K562 (cell line): ENCODE measurements around the gene RAPGEF5. TPM values are rescaled to one million over a fixed set of nuclear protein-coding genes. Genes with fewer than 3 reads are reported as not detected.

Experiments used
- BHLHE40 ChIP-seq: IDR thresholded peaks from 2 replicates; pipeline ENCODE4 v1.6.1; 2011; ENCODE audit warnings: low read length, improper control_type of control experiment
- DDX20 ChIP-seq: fragments of 450-650 bp; IDR thresholded peaks from 2 replicates; pipeline ENCODE4 v1.6.1; 2016; ENCODE audit warnings: missing genetic modification characterization, low read depth, mild to moderate bottlenecking, missing compliant biosample characterization, moderate library complexity
- FIP1L1 ChIP-seq: fragments of 200-400 bp; formaldehyde crosslinking; IDR thresholded peaks from 2 replicates; pipeline ENCODE4 v1.6.1; 2018; ENCODE audit warnings: mild to moderate bottlenecking, low read depth, low read length; ENCODE audit not compliant: poor library complexity, severe bottlenecking
- FOXJ3 ChIP-seq: sonication (generic); formaldehyde crosslinking; IDR thresholded peaks from 2 replicates; pipeline ENCODE4 v1.4.0; 2020; ENCODE audit warnings: mild to moderate bottlenecking, missing genetic modification reagents
- LEF1 ChIP-seq: fragments of 450-650 bp; IDR thresholded peaks from 2 replicates; pipeline ENCODE4 v1.6.1; 2016; ENCODE audit warnings: mild to moderate bottlenecking
- MYBL2 ChIP-seq, 2 experiments: fragments of 450-650 bp in 1 of 2; sonication (generic) in 1 of 2; formaldehyde crosslinking in 1 of 2; IDR thresholded peaks; 2 replicates each; pipeline versions ENCODE4 v1.6.1 to v1.8.1; 2017 to 2022; ENCODE audit warnings: borderline replicate concordance in 1 of 2, inconsistent platforms in 1 of 2, low read depth in 1 of 2, mild to moderate bottlenecking in 1 of 2, missing genetic modification reagents in 1 of 2, moderate library complexity in 1 of 2
- NR3C1 ChIP-seq: sonication (generic); formaldehyde crosslinking; IDR thresholded peaks from 2 replicates; pipeline ENCODE4 v1.8.1; 2022; ENCODE audit warnings: missing genetic modification reagents
- NR4A1 ChIP-seq, 2 experiments: fragments of 250-450 bp in 1 of 2; fragments of 450-650 bp in 1 of 2; sonication (Bioruptor Pico) in 1 of 2; IDR thresholded peaks; 2 replicates each; pipeline versions ENCODE4 v1.4.0 to v1.6.1; 2016 to 2020; ENCODE audit warnings: mild to moderate bottlenecking in 2 of 2, missing compliant biosample characterization in 1 of 2, missing genetic modification characterization in 1 of 2, moderate library complexity in 1 of 2
- RBBP5 ChIP-seq: fragments of 200-600 bp; sonication (generic); IDR thresholded peaks from 2 replicates; pipeline ENCODE4 v1.6.1; 2012; ENCODE audit warnings: borderline replicate concordance, mild to moderate bottlenecking, low read length, control low read depth, inconsistent platforms; ENCODE audit not compliant: insufficient read depth, poor library complexity, severe bottlenecking
- RFX7 ChIP-seq: fragments of 250-450 bp; sonication (Bioruptor Pico); IDR thresholded peaks from 2 replicates; pipeline ENCODE4 v1.5.1; 2021; ENCODE audit warnings: mild to moderate bottlenecking
- SIRT6 ChIP-seq: IDR thresholded peaks from one replicate; pipeline ENCODE4 v1.6.1; 2012; ENCODE audit warnings: low read depth, mild to moderate bottlenecking, control low read depth, inconsistent platforms, low read length, moderate library complexity
- SRSF7 ChIP-seq: fragments of 200-400 bp; formaldehyde crosslinking; optimal IDR thresholded peaks from 2 replicates; pipeline ENCODE3; 2017; ENCODE audit warnings: mild to moderate bottlenecking, low read depth, low read length
- ZKSCAN1 ChIP-seq: fragments of 150-350 bp; IDR thresholded peaks from 2 replicates; pipeline ENCODE4 v1.6.1; 2016; ENCODE audit warnings: low read depth, low read length
- ZNF197 ChIP-seq: fragments of 200-800 bp; sonication (Bioruptor generic); IDR thresholded peaks from 2 replicates; pipeline ENCODE4 v1.6.1; 2016; ENCODE audit warnings: low read depth, missing genetic modification characterization, missing compliant biosample characterization
- ZNF239 ChIP-seq: fragments of 250-450 bp; sonication (Bioruptor Pico); IDR thresholded peaks from 2 replicates; pipeline ENCODE4 v1.4.0; 2020; ENCODE audit warnings: mild to moderate bottlenecking
- ZNF274 ChIP-seq: IDR thresholded peaks from 2 replicates; pipeline ENCODE4 v1.6.1; 2011; ENCODE audit warnings: low read depth, mild to moderate bottlenecking, low read length, moderate library complexity, borderline replicate concordance
- ZSCAN32 ChIP-seq: fragments of 450-650 bp; formaldehyde crosslinking; IDR thresholded peaks from 2 replicates; pipeline ENCODE4 v1.4.0; 2020; ENCODE audit warnings: mild to moderate bottlenecking, moderate library complexity
- polyA plus RNA-seq, 8 experiments: library from polyadenylated mRNA; depleted of rRNA in 4 of 8; stranded (reverse) in 5 of 8; unstranded in 3 of 8; fragments of >200 nt; fragmentation: Nextera tagmentation in 2 of 8; fragmentation: Illumina TruSeq in 1 of 8; extraction: Ambion mirVana in 2 of 8; extraction: Trizol in 1 of 8; gene quantifications; 2 replicates each; pipeline versions ENCODE4 v1.2.1 to v1.2.3, GENCODE V29; 2011 to 2014; ENCODE audit warnings: inconsistent platforms in 1 of 8, missing spikeins in 1 of 8
- total RNA-seq, 7 experiments: library from RNA; depleted of rRNA in 6 of 7; stranded (reverse); fragments of >200 nt in 6 of 7; fragmentation: Illumina TruSeq in 2 of 7; extraction: Trizol in 2 of 7; gene quantifications; 2 replicates each; pipeline versions ENCODE4 v1.2.1 to v1.2.3, GENCODE V29; 2011 to 2021; ENCODE audit warnings: low replicate concordance in 1 of 7
- TF ChIP-seq, protein P1 (sequence below), 2 experiments: IDR thresholded peaks; 2 replicates each; pipeline ENCODE4 v1.6.1; 2011; ENCODE audit warnings: borderline replicate concordance in 1 of 2, control low read depth in 1 of 2, low read depth in 1 of 2, low read length in 1 of 2, mild to moderate bottlenecking in 1 of 2, mixed read lengths in 1 of 2, moderate library complexity in 1 of 2; ENCODE audit not compliant: insufficient read depth in 1 of 2, insufficient read length in 1 of 2, poor library complexity in 1 of 2, severe bottlenecking in 1 of 2; ENCODE audit errors: extremely low read depth in 1 of 2
- TF ChIP-seq, protein P2 (sequence below): fragments of 450-650 bp; conservative IDR thresholded peaks from 2 replicates; pipeline ENCODE4 v1.6.1; 2016; ENCODE audit warnings: missing genetic modification characterization, low read depth, mild to moderate bottlenecking, missing compliant biosample characterization, moderate library complexity
- TF ChIP-seq, protein P3 (sequence below): fragments of 450-650 bp; IDR thresholded peaks from 2 replicates; pipeline ENCODE4 v1.6.1; 2016; ENCODE audit warnings: low read depth, mild to moderate bottlenecking, moderate library complexity
- TF ChIP-seq, protein P4 (sequence below): fragments of 450-650 bp; IDR thresholded peaks from 2 replicates; pipeline ENCODE4 v1.6.1; 2016; ENCODE audit warnings: missing biosample characterization, missing genetic modification characterization
- TF ChIP-seq, protein P5 (sequence below): fragments of 250-450 bp; sonication (Bioruptor Pico); IDR thresholded peaks from 2 replicates; pipeline ENCODE4 v1.5.0; 2021

RAPGEF5 gene
- total and polyA plus RNA-seq, 9 of the 15 experiments (the other 6 are each of a cell fraction or from before 2014, with no cell fraction given), result 0.39 to 2.0 (median 1.1) TPM

DNA sequence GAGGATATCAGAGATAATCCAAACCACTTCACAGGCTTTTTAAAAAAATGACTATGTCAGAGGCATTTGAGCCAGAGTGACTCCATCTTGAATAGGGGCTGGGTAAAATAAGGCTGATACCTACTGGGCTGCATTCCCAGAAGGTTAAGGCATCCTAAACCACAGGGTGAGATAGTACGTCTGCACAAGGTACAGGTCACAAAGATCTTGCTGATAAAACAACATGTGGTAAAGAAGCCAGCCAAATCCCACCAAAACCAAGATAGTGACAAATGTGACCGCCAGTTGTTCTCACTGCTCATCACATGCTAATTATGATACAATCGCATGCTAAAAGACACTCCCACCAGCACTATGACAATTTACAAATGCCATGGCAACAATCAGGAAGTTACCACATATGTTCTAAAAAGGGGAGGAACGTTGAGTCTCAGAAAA is 177.5 kb downstream of the RAPGEF5 start (continued):
- TF ChIP-seq, protein P1, sequence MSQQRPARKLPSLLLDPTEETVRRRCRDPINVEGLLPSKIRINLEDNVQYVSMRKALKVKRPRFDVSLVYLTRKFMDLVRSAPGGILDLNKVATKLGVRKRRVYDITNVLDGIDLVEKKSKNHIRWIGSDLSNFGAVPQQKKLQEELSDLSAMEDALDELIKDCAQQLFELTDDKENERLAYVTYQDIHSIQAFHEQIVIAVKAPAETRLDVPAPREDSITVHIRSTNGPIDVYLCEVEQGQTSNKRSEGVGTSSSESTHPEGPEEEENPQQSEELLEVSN (IDR thresholded peaks at IDR 0.05; ENCODE audit: borderline replicate concordance in 1 of 2, extremely low read depth in 1 of 2, insufficient read depth in 1 of 2, insufficient read length in 1 of 2, low read depth in 1 of 2, low read length in 1 of 2, poor library complexity in 1 of 2, severe bottlenecking in 1 of 2), result no peak
- TF ChIP-seq FOXJ3, result no peak
- 0 out of 2 replicates have a peak, but pooled peaks have one; percentile 58 for TF ChIP-seq RFX7
- TF ChIP-seq, protein P2, sequence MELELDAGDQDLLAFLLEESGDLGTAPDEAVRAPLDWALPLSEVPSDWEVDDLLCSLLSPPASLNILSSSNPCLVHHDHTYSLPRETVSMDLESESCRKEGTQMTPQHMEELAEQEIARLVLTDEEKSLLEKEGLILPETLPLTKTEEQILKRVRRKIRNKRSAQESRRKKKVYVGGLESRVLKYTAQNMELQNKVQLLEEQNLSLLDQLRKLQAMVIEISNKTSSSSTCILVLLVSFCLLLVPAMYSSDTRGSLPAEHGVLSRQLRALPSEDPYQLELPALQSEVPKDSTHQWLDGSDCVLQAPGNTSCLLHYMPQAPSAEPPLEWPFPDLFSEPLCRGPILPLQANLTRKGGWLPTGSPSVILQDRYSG (tag), result peak; percentile 97
- TF ChIP-seq LEF1, result no peak
- TF ChIP-seq RBBP5, result no peak
- no peak for TF ChIP-seq NR3C1 (CRISPR knock-in tag)
- no peak for TF ChIP-seq ZKSCAN1
- TF ChIP-seq MYBL2 (IDR thresholded peaks at IDR 0.05; ENCODE audit: low read depth), result no peak
- TF ChIP-seq MYBL2 (CRISPR knock-in tag; IDR thresholded peaks at IDR 0.05; ENCODE audit: borderline replicate concordance), result no peak
- TF ChIP-seq, protein P3, sequence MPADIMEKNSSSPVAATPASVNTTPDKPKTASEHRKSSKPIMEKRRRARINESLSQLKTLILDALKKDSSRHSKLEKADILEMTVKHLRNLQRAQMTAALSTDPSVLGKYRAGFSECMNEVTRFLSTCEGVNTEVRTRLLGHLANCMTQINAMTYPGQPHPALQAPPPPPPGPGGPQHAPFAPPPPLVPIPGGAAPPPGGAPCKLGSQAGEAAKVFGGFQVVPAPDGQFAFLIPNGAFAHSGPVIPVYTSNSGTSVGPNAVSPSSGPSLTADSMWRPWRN, result no peak; the same call in 1 of the 2 replicates
- peak; percentile 83; the same call in 1 of the 2 replicates for TF ChIP-seq ZNF197
- 0 out of 2 replicates have a peak, but pooled peaks have one; percentile 64 for TF ChIP-seq ZSCAN32
- TF ChIP-seq FIP1L1, result no peak
- peak; percentile 87 for TF ChIP-seq ZNF239 (CRISPR knock-in tag)
- TF ChIP-seq ZNF274, result no peak
- TF ChIP-seq, protein P4, sequence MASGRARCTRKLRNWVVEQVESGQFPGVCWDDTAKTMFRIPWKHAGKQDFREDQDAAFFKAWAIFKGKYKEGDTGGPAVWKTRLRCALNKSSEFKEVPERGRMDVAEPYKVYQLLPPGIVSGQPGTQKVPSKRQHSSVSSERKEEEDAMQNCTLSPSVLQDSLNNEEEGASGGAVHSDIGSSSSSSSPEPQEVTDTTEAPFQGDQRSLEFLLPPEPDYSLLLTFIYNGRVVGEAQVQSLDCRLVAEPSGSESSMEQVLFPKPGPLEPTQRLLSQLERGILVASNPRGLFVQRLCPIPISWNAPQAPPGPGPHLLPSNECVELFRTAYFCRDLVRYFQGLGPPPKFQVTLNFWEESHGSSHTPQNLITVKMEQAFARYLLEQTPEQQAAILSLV (tag), result peak; percentile 62; the same call in 1 of the 2 replicates
- TF ChIP-seq NR4A1 (CRISPR knock-in tag; IDR thresholded peaks at IDR 0.05), result peak; percentile 65; the same call in 1 of the 2 replicates
- TF ChIP-seq NR4A1 (tag; IDR thresholded peaks at IDR 0.05), result peak; percentile 87
- TF ChIP-seq DDX20 (tag), result peak; percentile 90
- TF ChIP-seq SIRT6, result no peak
- no peak for TF ChIP-seq SRSF7
- TF ChIP-seq, protein P5, sequence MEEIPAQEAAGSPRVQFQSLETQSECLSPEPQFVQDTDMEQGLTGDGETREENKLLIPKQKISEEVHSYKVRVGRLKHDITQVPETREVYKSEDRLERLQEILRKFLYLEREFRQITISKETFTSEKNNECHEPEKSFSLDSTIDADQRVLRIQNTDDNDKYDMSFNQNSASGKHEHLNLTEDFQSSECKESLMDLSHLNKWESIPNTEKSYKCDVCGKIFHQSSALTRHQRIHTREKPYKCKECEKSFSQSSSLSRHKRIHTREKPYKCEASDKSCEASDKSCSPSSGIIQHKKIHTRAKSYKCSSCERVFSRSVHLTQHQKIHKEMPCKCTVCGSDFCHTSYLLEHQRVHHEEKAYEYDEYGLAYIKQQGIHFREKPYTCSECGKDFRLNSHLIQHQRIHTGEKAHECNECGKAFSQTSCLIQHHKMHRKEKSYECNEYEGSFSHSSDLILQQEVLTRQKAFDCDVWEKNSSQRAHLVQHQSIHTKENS (CRISPR knock-in tag), result no peak
- 0 out of 2 replicates have a peak, but pooled peaks have one; percentile 13 for TF ChIP-seq BHLHE40
